ENCODE data around the gene ZNF236.

Gene ZNF236

DNA sequence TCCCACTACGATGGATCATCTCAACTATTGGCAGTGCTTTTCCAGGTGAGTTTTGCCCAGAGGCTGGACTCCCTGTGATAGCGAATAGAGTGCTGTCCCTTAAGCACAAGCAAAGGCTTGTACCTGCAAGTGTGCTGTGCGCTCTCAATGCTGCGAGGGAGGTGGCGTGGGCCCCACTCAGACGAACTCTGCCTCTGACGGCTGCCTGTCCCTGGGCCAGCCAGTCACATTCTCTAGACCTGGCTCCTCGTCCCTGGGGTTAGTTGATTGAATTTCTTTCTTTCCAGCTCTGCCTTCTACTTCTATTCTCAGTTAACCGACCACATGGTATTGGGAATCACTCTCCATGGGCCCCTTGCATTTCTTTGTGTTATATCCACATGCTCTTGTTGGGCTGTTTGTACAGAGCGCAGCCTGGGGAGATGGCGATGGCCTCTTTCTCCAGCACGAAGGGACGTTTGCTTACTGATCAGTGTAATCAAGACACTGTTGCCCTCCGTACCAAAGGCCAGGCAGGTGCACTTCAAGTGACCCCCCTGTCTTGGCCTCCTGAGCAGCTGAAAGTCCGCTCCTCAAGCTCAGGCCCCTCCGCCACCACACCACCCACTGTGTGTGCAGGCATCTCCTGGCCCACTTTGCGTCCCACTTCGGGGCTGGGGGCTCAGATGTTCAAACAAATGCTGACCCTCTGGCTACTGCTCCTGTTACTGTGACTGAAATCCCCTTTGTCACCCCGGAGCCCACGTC lies 151.3 kb downstream of the ZNF236 start:
- Mint-ChIP-seq H3K4me3 (no peak overlapping the region), H3K9me3 (no peaks in the 10 kb centered on the region)

DNA sequence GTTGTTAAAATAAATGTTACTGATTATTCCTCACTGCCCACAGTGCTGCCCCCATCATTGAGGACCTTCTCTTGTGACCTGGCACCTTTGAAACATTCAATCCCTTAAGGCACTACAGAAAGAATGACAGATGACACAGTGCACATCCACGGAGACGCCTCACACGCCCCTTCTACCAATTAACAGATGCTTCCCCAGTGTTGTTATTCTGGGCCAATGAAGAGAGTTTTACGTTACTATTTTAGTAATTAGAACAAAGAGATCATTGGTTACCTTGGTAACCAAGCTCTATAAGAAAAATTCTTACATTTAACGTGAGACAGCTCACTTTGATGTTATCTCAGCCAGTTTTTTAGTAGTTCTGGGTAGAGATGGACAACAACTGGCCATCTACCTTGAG lies 152.0 kb downstream of the ZNF236 start:
- Mint-ChIP-seq H3K4me3 (no peak overlapping the region), H3K4me1 (ENCODE audit: low read depth in 2 of 2) (no peaks in the 10 kb centered on the region), H3K27me3 (no peaks in the 10 kb centered on the region), H3K36me3 (ENCODE audit: insufficient read depth) (peaks cover 6% of the 10 kb centered on the region), H3K9me3 (no peaks in the 10 kb centered on the region), H3K27ac (no peak overlapping the region)
- DNase-seq = no peak
- ATAC-seq (replicated peaks) = no peak

More for the DNA sequence above, 151.3 kb downstream of the ZNF236 start:
- no peaks in the 10 kb centered on the region for H3K4me1 Mint-ChIP-seq (ENCODE audit: low read depth in 2 of 2)
- no peak overlapping the region for H3K27ac Mint-ChIP-seq
- DNase-seq (no peak), ATAC-seq (replicated peaks) (no peak)
- H3K36me3 Mint-ChIP-seq (ENCODE audit: insufficient read depth) = peaks cover 6% of the 10 kb centered on the region
- H3K27me3 Mint-ChIP-seq = no peaks in the 10 kb centered on the region

DNA sequence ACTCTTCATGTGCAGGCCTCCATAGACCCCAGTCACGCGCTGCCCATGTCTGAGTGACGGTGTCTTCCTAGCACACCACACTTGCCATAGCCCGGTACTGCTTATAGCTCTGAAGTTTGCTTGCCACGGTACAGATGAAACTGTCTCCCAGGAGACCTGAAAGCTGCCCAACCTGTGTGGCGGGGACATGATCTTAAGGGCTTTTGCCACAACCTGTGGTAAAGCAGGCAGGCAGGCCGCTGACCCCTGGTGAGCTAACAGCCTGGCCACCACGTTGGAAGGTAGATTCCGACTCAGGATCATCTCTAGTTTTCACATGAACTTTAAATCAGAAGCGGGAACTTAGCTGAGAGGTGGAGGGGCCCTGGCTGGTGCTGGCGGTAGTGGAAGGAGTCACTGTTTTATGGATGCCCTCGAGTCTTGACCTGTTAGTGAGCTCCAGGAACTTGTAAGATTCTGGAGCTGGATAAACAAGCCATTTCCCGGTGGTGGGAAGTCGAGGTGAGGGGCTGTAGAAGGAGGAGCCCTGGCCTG lies 153.3 kb downstream of the ZNF236 start:
- Mint-ChIP-seq H3K27ac (no peak overlapping the region), H3K9me3 (no peaks in the 10 kb centered on the region), H3K4me1 (ENCODE audit: low read depth in 2 of 2) (no peaks in the 10 kb centered on the region), H3K36me3 (ENCODE audit: insufficient read depth) (peaks cover 9% of the 10 kb centered on the region), H3K27me3 (no peaks in the 10 kb centered on the region), H3K4me3 (no peak overlapping the region)
- DNase-seq (no peak), ATAC-seq (replicated peaks) (no peak)

DNA sequence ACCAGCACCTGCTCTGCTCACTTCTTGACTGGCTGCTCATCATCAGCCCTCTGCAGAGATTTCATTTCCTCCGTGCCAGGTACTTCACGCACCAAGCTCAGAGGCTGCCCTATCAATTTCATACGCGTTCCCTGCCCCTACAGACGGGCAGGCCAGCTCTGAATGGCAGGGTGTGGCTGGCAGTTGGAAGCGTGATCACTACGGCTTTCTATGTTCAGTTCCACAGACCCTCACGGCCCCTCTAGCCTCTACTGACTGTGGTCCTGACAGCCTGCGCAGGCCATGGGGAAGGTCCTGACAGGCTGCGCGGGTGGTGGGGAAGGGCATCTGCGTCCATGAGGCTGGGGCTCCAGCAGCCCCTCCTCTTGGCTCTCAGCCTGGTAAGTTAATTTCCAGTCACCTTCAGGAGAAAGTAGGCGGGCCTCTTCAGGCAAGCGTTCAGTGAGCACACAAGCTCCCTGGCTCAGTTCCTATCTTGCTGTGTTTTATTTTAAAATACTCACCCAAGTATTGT lies 154.8 kb downstream of the ZNF236 start:
- H3K36me3 Mint-ChIP-seq (ENCODE audit: insufficient read depth) = peaks cover 9% of the 10 kb centered on the region
- H3K4me1 Mint-ChIP-seq (ENCODE audit: low read depth in 2 of 2) = no peaks in the 10 kb centered on the region
- H3K4me3 Mint-ChIP-seq = no peak overlapping the region
- H3K27me3 Mint-ChIP-seq = no peaks in the 10 kb centered on the region
- H3K27ac Mint-ChIP-seq = no peak overlapping the region
- H3K9me3 Mint-ChIP-seq = no peaks in the 10 kb centered on the region
- ATAC-seq (replicated peaks) = no peak
- DNase-seq = no peak

DNA sequence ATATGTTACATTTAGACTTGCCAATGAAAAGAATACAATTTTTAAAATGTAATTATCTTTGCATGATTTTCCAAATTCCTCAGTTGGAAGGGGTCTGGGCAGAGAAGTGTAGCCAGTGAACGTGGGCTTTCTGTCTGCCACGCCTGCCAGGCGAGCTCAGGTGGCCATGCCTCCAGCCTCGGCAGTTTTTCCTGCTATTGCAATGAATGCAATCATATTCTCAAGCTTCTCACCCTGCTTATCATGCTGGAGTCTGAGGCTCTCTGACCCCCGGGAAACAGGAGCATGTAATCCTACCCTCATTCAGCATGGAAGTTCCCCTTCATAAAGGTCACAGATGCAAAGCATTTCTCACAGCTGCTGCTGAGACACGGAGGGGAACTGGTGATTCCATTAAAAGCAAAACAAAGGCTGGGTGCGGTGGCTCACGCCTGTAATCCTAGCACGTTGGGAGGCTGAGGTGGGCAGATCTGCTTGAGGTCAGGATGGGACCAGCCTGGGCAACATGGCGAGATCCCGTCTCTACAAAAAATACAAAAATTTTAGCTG lies 155.4 kb downstream of the ZNF236 start:
- H3K4me3 Mint-ChIP-seq = no peak overlapping the region
- no peak for ATAC-seq (replicated peaks)
- no peak for DNase-seq
- H3K27ac Mint-ChIP-seq = no peak overlapping the region
- H3K4me1 Mint-ChIP-seq (ENCODE audit: low read depth in 2 of 2) = no peaks in the 10 kb centered on the region
- no peaks in the 10 kb centered on the region for H3K27me3 Mint-ChIP-seq
- peaks cover 9% of the 10 kb centered on the region for H3K36me3 Mint-ChIP-seq (ENCODE audit: insufficient read depth)
- no peaks in the 10 kb centered on the region for H3K9me3 Mint-ChIP-seq

DNA sequence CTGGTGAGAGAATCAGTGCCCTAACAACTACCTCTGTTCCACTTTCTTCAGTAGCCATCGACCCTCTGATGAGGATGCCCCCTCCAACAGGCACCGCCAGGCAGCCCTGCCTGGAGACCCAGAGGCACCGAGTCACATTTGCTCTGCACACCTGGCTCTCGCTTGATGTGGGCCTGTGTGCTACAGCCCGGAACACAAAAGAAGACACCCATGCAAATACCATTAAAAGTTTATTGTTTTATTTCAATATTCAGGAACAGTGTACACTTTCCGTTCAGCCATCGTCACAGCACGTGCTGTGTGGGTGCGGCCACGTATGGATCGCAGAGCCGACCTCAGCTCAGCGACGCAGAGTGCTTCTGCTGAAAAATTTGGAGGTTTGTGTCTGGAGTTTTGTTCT lies 156.3 kb downstream of the ZNF236 start:
- H3K27me3 Mint-ChIP-seq = no peaks in the 10 kb centered on the region
- ATAC-seq (replicated peaks) = no peak
- peaks cover 5% of the 10 kb centered on the region in 2 donors for H3K4me1 Mint-ChIP-seq (ENCODE audit: low read depth in 2 of 2)
- H3K9me3 Mint-ChIP-seq = no peaks in the 10 kb centered on the region
- no peak overlapping the region for H3K4me3 Mint-ChIP-seq
- DNase-seq = no peak
- H3K36me3 Mint-ChIP-seq (ENCODE audit: insufficient read depth) = peaks cover 9% of the 10 kb centered on the region
- peak overlapping the region in 1 of 2 donors; percentile 7 for H3K27ac Mint-ChIP-seq

DNA sequence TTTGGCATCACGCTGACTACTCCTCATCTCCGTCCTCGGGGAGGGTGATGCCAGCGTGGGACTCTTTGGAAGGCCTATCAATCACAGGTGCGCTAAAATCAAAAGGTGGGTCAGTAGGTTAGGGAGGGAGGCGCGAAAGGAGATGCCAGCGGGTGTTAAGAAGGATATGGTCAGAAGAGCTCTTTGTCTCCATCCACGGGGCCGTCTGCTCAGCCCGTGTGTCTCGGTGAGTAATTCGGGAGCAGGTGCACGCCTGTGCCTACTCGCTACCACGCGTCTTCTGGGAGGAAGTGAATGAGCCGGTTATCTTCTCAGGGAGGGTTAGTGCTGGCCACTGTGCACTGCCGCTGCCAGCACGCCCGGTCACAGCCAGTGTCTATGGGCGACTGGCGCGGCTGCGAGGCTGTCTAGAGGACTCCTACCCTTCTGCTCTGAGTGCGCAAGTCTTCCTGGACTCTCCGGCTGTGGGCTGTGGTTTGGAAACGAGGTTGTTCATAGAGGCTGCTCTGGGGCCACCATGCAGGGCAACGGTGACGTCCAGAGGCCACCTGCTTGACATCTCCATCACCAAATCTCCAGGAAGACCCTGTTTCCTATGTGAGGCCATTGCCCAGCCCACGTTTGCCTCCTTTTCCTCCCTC lies 156.9 kb downstream of the ZNF236 start:
- H3K4me1 Mint-ChIP-seq (ENCODE audit: low read depth in 2 of 2) = peaks cover 5% of the 10 kb centered on the region in 2 donors
- H3K9me3 Mint-ChIP-seq = no peaks in the 10 kb centered on the region
- no peak for ATAC-seq (replicated peaks)
- H3K4me3 Mint-ChIP-seq = no peak overlapping the region
- peaks cover 9% of the 10 kb centered on the region for H3K36me3 Mint-ChIP-seq (ENCODE audit: insufficient read depth)
- peak overlapping the region in 1 of 2 donors; percentile 7 for H3K27ac Mint-ChIP-seq
- DNase-seq = no peak
- H3K27me3 Mint-ChIP-seq = no peaks in the 10 kb centered on the region

DNA sequence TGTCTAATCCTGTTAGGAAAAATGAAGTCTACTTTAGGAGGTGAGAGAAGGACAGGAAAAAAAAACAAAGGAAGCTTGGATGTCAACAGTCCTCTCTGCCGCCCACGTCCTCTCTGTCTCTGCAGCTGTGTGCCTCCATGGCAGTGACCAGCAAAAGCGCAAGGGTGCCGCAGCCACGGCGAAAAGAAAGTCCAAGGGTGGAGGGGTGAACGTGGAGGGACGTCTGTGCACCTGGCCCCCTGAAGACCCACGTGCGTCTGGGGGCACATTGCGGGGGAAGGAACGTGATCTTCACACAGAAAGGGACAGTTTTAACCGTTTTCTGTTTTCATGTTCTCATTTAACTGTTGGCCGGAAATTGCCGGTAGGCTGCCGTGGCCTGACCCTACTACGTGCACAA lies 157.5 kb downstream of the ZNF236 start:
- peaks cover 10% of the 10 kb centered on the region for H3K36me3 Mint-ChIP-seq (ENCODE audit: insufficient read depth)
- ATAC-seq (replicated peaks) (no peak), DNase-seq (no peak)
- no peak overlapping the region for H3K4me3 Mint-ChIP-seq
- no peak overlapping the region for H3K27ac Mint-ChIP-seq
- H3K9me3 Mint-ChIP-seq = no peaks in the 10 kb centered on the region
- peaks cover 5% of the 10 kb centered on the region in 2 donors for H3K4me1 Mint-ChIP-seq (ENCODE audit: low read depth in 2 of 2)
- no peaks in the 10 kb centered on the region for H3K27me3 Mint-ChIP-seq

DNA sequence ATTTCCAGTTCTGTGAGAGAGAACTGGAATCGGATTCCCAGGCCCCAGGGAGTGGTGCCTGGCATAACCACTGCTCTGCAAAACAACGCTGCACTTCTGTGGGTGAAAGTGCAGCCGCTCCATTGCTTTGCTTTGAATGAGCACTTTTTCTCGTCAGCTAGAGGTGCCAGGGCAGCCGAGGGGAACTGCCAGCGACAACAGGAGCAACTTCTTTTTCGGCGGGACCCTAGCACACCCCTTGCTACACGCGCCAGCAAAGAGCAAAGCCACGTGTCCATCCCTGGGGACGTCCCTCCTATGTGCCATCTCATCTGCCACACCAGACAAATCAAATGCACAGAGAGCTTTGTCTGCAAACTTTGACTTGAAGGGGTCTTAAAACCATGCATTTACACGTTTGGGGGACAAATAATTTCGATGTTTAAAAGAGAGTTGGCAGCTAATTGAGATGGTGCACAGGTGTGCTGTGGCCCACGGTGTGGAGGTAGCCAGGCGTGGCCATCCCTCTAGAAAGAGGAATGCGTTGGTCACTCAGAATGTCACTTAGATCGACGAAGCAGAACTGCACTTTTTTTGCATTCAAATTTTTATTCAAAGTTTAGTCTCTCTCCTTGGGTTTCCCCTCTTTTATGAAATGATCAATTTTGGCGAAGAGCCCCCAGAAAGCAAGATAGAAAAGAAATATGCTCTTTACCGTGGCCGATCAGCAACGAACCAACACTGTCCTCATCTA lies 158.5 kb downstream of the ZNF236 start:
- H3K27me3 Mint-ChIP-seq = no peaks in the 10 kb centered on the region
- H3K36me3 Mint-ChIP-seq (ENCODE audit: insufficient read depth) = peaks cover 9% of the 10 kb centered on the region
- no peaks in the 10 kb centered on the region for H3K9me3 Mint-ChIP-seq
- no peak overlapping the region for H3K4me3 Mint-ChIP-seq
- H3K27ac Mint-ChIP-seq = no peak overlapping the region
- peaks cover 5% of the 10 kb centered on the region in 2 donors for H3K4me1 Mint-ChIP-seq (ENCODE audit: low read depth in 2 of 2)
- DNase-seq = no peak
- no peak for ATAC-seq (replicated peaks)

DNA sequence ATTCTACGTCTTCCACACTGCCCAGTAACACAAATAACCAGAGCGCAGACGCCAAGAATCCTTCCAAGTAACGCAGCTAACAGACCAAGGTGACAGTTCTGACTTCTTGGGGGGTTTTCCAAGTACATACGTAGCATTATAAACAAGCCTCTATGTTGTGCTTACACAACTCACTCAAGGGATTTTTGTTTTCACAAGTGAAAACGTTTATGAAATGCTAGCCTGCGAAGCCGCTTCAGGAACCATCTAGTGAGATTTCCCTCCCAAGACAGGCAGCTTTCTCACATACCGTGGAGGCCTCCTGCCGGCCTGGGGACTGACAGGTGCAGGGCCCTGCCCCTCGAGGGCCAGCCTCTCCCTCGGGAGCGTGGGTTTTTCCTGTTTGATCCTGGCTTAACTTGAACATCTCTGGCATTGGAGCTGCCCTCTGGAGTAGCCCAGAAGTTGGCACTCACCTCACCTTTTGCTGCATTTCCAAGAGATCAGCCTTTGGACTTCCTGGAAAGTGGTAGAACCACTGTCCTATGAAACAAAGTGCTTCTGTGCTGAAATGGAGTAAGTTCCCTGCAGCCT lies 159.1 kb downstream of the ZNF236 start:
- Mint-ChIP-seq H3K4me3 (no peak overlapping the region), H3K27ac (no peak overlapping the region), H3K9me3 (no peaks in the 10 kb centered on the region), H3K27me3 (no peaks in the 10 kb centered on the region), H3K36me3 (ENCODE audit: insufficient read depth) (peaks cover 9% of the 10 kb centered on the region), H3K4me1 (ENCODE audit: low read depth in 2 of 2) (peaks cover 5% of the 10 kb centered on the region in 2 donors)
- ATAC-seq (replicated peaks) = no peak
- no peak for DNase-seq

DNA sequence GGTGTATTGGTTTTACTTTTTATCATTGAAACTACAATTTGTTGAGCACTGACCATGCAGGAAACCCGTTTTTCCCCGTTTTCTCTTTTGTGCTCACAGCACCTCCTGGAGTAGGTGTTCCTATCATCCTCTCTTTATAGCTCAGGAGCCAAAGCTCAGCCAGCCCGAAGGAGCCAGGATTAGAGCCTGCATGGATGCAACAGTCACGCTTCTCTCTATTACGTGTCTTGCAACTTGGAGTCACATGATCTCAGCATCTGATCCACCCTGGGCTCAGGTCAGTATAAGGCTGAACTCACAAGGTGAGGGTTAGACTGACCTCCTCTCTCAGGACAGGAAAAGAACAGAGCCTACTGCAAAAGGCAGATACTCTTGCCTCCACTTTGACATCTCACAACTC lies 159.7 kb downstream of the ZNF236 start:
- Mint-ChIP-seq H3K36me3 (ENCODE audit: insufficient read depth) (peaks cover 9% of the 10 kb centered on the region), H3K4me3 (no peak overlapping the region), H3K27me3 (no peaks in the 10 kb centered on the region), H3K9me3 (no peaks in the 10 kb centered on the region), H3K27ac (no peak overlapping the region), H3K4me1 (ENCODE audit: low read depth in 2 of 2) (peaks cover 5% of the 10 kb centered on the region in 2 donors)
- ATAC-seq (replicated peaks) (no peak), DNase-seq (no peak)

DNA sequence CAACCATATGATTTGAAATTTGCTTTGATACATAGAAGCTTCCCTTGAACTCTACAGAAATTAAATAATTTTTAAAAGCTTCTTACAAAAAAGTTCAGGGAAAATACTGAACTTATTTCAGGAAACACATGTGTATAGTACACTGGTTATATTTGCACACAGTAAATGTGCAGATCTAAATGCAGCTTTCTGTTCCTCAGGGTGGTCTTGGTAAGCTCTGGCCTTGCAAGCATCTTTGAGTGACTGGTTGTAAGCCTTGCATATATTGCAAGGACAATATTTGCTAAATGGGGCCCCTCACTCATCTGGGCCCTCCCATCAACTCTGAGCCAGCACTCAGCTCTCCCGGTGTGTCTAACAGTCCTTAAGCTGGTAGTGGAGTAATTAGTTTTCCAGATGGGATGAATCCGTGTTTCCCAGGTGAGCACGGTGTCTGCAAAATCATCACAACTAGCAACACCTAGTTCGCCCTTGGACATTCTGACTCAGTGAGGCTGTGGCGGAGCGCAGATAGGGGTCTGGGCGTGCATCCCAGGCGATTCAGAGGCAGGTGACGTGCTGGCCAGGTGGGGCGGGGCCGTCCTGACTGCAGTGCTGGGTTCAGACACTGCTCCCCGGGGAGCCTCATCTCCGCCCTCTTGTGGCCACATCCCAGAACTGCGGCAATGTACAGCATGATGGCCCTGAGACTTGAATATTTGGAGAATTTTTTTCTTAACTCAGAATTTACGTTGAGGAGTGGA lies 160.7 kb downstream of the ZNF236 start:
- H3K27me3 Mint-ChIP-seq = no peaks in the 10 kb centered on the region

More for the DNA sequence above, 160.7 kb downstream of the ZNF236 start:
- Mint-ChIP-seq H3K27ac (no peak overlapping the region), H3K9me3 (no peaks in the 10 kb centered on the region), H3K4me3 (no peak overlapping the region), H3K4me1 (ENCODE audit: low read depth in 2 of 2) (peaks cover 5% of the 10 kb centered on the region in 2 donors), H3K36me3 (ENCODE audit: insufficient read depth) (peaks cover 8% of the 10 kb centered on the region)
- DNase-seq = peak; percentile 81 to 85 (median 84)
- peak; percentile 99 for ATAC-seq (replicated peaks)
